ENCODE data around the gene GDE1.

DNA sequence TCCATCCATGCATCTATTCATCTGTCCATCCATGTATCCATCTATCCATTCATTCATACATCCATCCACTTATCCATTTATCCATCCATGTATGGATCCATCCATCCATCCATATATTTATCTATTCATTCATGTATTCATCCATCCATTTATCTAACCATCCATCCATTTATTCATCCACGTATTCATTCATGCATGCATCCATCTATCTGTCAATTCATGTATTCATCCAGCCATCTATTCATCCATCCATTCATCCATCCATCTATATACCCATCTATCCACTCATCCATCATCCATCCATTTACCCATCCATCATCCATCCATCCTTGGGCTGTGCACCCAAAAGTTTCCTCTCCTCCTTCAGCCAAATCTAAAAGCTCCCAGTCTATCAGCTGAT, 43.4 kb downstream of the GDE1 start:
- no peak for TF ChIP-seq TAF1 (IDR thresholded peaks at IDR 0.05; ENCODE audit: borderline replicate concordance, insufficient read depth, low read length)
- no peak for TF ChIP-seq POLR2AphosphoS5 (IDR thresholded peaks at IDR 0.05; ENCODE audit: low read depth, low read length)
- TF ChIP-seq SIN3A (IDR thresholded peaks at IDR 0.05; ENCODE audit: borderline replicate concordance, insufficient read depth, low read length) = no peak
- TF ChIP-seq, protein P1, sequence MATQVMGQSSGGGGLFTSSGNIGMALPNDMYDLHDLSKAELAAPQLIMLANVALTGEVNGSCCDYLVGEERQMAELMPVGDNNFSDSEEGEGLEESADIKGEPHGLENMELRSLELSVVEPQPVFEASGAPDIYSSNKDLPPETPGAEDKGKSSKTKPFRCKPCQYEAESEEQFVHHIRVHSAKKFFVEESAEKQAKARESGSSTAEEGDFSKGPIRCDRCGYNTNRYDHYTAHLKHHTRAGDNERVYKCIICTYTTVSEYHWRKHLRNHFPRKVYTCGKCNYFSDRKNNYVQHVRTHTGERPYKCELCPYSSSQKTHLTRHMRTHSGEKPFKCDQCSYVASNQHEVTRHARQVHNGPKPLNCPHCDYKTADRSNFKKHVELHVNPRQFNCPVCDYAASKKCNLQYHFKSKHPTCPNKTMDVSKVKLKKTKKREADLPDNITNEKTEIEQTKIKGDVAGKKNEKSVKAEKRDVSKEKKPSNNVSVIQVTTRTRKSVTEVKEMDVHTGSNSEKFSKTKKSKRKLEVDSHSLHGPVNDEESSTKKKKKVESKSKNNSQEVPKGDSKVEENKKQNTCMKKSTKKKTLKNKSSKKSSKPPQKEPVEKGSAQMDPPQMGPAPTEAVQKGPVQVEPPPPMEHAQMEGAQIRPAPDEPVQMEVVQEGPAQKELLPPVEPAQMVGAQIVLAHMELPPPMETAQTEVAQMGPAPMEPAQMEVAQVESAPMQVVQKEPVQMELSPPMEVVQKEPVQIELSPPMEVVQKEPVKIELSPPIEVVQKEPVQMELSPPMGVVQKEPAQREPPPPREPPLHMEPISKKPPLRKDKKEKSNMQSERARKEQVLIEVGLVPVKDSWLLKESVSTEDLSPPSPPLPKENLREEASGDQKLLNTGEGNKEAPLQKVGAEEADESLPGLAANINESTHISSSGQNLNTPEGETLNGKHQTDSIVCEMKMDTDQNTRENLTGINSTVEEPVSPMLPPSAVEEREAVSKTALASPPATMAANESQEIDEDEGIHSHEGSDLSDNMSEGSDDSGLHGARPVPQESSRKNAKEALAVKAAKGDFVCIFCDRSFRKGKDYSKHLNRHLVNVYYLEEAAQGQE (IDR thresholded peaks at IDR 0.05; ENCODE audit: insufficient read depth in 1 of 2, low read depth in 2 of 2, low read length in 2 of 2) = no peak

Data from PFSK-1 (cell line).